ENCODE results near the gene CTSC.

The CTSC gene

GRCh38 chr11:88353835-88354496 is 16.4 kb upstream of the CTSC start:
- H3K27ac ChIP-seq = peak overlapping the region; percentile 73
- H3K4me2 ChIP-seq = peak overlapping the region; percentile 78
- TF ChIP-seq CTCF (conservative IDR thresholded peaks at IDR 0.05; ENCODE audit: low read depth, low read length) = no peak

GRCh38 chr11:88353386-88353785 is 15.8 kb upstream of the CTSC start:
- Histone ChIP-seq H3K79me2 (ENCODE audit: insufficient read depth, low read depth) (no peaks in the 10 kb centered on the region), H3K4me3 (IDR thresholded peaks at IDR 0.05; ENCODE audit: insufficient read depth, low read depth, low read length) (no peak overlapping the region), H4K20me1 (ENCODE audit: insufficient read depth) (no peaks in the 10 kb centered on the region), H3K27ac (peak overlapping the region; percentile 73), H3K4me2 (peak overlapping the region; percentile 78), H3K36me3 (ENCODE audit: insufficient read depth) (no peaks in the 10 kb centered on the region), H3K9ac (peak overlapping the region; percentile 22; the same call in 1 of the 2 replicates), H3K4me1 (ENCODE audit: low read depth, poor library complexity, severe bottlenecking) (peaks cover 62% of the 10 kb centered on the region), H3K27me3 (ENCODE audit: insufficient read depth, low read depth) (no peaks in the 10 kb centered on the region), H2AFZ (ENCODE audit: low read depth) (no peak overlapping the region)
- no peak for TF ChIP-seq CTCF (conservative IDR thresholded peaks at IDR 0.05; ENCODE audit: low read depth, low read length)

More at GRCh38 chr11:88353835-88354496, 16.4 kb upstream of the CTSC start:
- no peaks in the 10 kb centered on the region for H4K20me1 ChIP-seq (ENCODE audit: insufficient read depth)
- peaks cover 64% of the 10 kb centered on the region for H3K4me1 ChIP-seq (ENCODE audit: low read depth, poor library complexity, severe bottlenecking)
- peak overlapping the region; percentile 38; the same call in 1 of the 2 replicates for H2AFZ ChIP-seq (ENCODE audit: low read depth)
- peak overlapping the region; percentile 22; the same call in 1 of the 2 replicates for H3K9ac ChIP-seq
- H3K36me3 ChIP-seq (ENCODE audit: insufficient read depth) = no peaks in the 10 kb centered on the region
- H3K79me2 ChIP-seq (ENCODE audit: insufficient read depth, low read depth) = no peaks in the 10 kb centered on the region
- no peak overlapping the region for H3K4me3 ChIP-seq (IDR thresholded peaks at IDR 0.05; ENCODE audit: insufficient read depth, low read depth, low read length)
- no peaks in the 10 kb centered on the region for H3K27me3 ChIP-seq (ENCODE audit: insufficient read depth, low read depth)

- TF ChIP-seq CTCF (conservative IDR thresholded peaks at IDR 0.05; ENCODE audit: low read depth, low read length) = no peak
- H3K4me2 ChIP-seq = no peak overlapping the region
Observed at GRCh38 chr11:88352139-88352538, 14.6 kb upstream of the CTSC start.

GRCh38 chr11:88348870-88349269 is 11.3 kb upstream of the CTSC start:
- Histone ChIP-seq H3K9ac (no peak overlapping the region), H4K20me1 (ENCODE audit: insufficient read depth) (no peaks in the 10 kb centered on the region), H2AFZ (ENCODE audit: low read depth) (no peak overlapping the region), H3K4me3 (IDR thresholded peaks at IDR 0.05; ENCODE audit: insufficient read depth, low read depth, low read length) (no peak overlapping the region), H3K36me3 (ENCODE audit: insufficient read depth) (no peaks in the 10 kb centered on the region), H3K79me2 (ENCODE audit: insufficient read depth, low read depth) (no peaks in the 10 kb centered on the region), H3K4me2 (no peak overlapping the region), H3K27me3 (ENCODE audit: insufficient read depth, low read depth) (no peaks in the 10 kb centered on the region), H3K4me1 (ENCODE audit: low read depth, poor library complexity, severe bottlenecking) (peaks cover 35% of the 10 kb centered on the region), H3K27ac (no peak overlapping the region)
- TF ChIP-seq CTCF (conservative IDR thresholded peaks at IDR 0.05; ENCODE audit: low read depth, low read length) = no peak

More at GRCh38 chr11:88352139-88352538, 14.6 kb upstream of the CTSC start:
- no peaks in the 10 kb centered on the region for H3K79me2 ChIP-seq (ENCODE audit: insufficient read depth, low read depth)
- H3K9ac ChIP-seq = no peak overlapping the region
- no peak overlapping the region for H3K27ac ChIP-seq
- no peak overlapping the region for H2AFZ ChIP-seq (ENCODE audit: low read depth)
- H4K20me1 ChIP-seq (ENCODE audit: insufficient read depth) = no peaks in the 10 kb centered on the region
- H3K4me3 ChIP-seq (IDR thresholded peaks at IDR 0.05; ENCODE audit: insufficient read depth, low read depth, low read length) = no peak overlapping the region
- H3K36me3 ChIP-seq (ENCODE audit: insufficient read depth) = no peaks in the 10 kb centered on the region
- no peaks in the 10 kb centered on the region for H3K27me3 ChIP-seq (ENCODE audit: insufficient read depth, low read depth)
- H3K4me1 ChIP-seq (ENCODE audit: low read depth, poor library complexity, severe bottlenecking) = peaks cover 50% of the 10 kb centered on the region
